HG02759 (cell line): ENCODE measurements around the gene C12orf42.
A peak's percentile ranks its signal among the peaks of the same experiment; 100 is the strongest.

Experiments used
- ATAC-seq: cut with Tn5 transposase; IDR thresholded peaks from one replicate; pipeline ENCODE4 v1.9.1; 2021; ENCODE audit warnings: mild to moderate bottlenecking, moderate library complexity; ENCODE audit not compliant: unreplicated experiment

Gene C12orf42

GRCh38 chr12:103278329-103278728 is 217.4 kb downstream of the C12orf42 start:
- ATAC-seq = no peak

DNA sequence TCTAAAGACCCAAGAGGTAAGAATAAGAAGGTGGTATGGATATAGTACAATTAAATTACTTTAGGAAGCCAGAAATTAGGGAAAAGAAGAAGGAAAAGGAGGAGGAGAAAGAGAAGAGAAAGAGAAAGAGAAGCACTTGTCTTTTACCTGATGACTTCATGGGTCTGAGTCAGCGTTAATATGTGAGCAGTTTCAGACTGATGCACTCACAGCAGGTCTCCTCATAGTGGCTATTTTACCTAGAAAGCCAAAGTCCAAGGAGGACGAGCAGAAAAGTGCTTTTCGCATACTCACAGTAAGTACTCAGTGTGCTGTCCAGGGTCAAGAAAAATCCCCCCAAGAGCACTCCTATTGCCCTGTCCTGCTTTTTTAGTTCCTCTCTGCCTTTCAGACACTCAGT is 222.1 kb downstream of the C12orf42 start:
- peak; percentile 44 for ATAC-seq

DNA sequence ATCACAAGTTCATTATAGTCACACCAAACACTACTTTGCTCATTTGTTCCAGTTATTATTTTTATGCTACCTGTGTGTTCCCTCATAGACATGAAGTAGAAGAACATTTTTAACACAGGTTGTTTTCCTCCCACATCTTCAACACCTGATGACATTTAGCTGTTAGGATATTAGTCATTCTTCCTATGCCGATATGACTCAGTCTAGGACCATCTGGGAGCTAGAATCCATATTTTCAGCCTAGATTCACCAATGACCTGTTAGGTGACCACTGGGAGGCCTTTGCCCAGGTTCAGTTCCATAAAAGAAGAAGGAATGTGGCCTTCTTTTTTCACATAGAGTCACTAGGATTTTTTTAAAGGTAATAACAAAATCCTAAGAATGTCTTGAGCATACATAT is 222.8 kb downstream of the C12orf42 start:
- ATAC-seq = no peak

GRCh38 chr12:103269946-103270345 is 225.8 kb downstream of the C12orf42 start:
- no peak for ATAC-seq

- ATAC-seq = no peak
These were observed 226.8 kb downstream of the C12orf42 start for GRCh38 chr12:103268831-103269514.

GRCh38 chr12:103257763-103258162 is 238.0 kb downstream of the C12orf42 start:
- ATAC-seq = no peak
